Measurements from ENCODE around the gene GUK1.

Gene GUK1

GRCh38 chr1:228145463-228146416 is 5.7 kb downstream of the GUK1 start:
- Histone ChIP-seq H3K27ac (no peak overlapping the region), H2AFZ (ENCODE audit: low read depth) (no peak overlapping the region), H3K4me1 (ENCODE audit: low read depth, poor library complexity, severe bottlenecking) (peaks cover 17% of the 10 kb centered on the region), H3K4me3 (IDR thresholded peaks at IDR 0.05; ENCODE audit: insufficient read depth, low read depth, low read length) (no peak overlapping the region), H4K20me1 (ENCODE audit: insufficient read depth) (no peaks in the 10 kb centered on the region; the same call in 1 of the 2 replicates), H3K4me2 (no peak overlapping the region), H3K79me2 (ENCODE audit: insufficient read depth, low read depth) (peaks cover 59% of the 10 kb centered on the region), H3K27me3 (ENCODE audit: insufficient read depth, low read depth) (no peaks in the 10 kb centered on the region), H3K9ac (no peak overlapping the region), H3K36me3 (ENCODE audit: insufficient read depth) (no peaks in the 10 kb centered on the region)
- TF ChIP-seq, protein P1, sequence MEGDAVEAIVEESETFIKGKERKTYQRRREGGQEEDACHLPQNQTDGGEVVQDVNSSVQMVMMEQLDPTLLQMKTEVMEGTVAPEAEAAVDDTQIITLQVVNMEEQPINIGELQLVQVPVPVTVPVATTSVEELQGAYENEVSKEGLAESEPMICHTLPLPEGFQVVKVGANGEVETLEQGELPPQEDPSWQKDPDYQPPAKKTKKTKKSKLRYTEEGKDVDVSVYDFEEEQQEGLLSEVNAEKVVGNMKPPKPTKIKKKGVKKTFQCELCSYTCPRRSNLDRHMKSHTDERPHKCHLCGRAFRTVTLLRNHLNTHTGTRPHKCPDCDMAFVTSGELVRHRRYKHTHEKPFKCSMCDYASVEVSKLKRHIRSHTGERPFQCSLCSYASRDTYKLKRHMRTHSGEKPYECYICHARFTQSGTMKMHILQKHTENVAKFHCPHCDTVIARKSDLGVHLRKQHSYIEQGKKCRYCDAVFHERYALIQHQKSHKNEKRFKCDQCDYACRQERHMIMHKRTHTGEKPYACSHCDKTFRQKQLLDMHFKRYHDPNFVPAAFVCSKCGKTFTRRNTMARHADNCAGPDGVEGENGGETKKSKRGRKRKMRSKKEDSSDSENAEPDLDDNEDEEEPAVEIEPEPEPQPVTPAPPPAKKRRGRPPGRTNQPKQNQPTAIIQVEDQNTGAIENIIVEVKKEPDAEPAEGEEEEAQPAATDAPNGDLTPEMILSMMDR (conservative IDR thresholded peaks at IDR 0.05; ENCODE audit: low read depth, low read length), result no peak

GRCh38 chr1:228146417-228147150 is 6.5 kb downstream of the GUK1 start:
- TF ChIP-seq, protein P1 (conservative IDR thresholded peaks at IDR 0.05; ENCODE audit: low read depth, low read length), result no peak
- H3K4me3 ChIP-seq (IDR thresholded peaks at IDR 0.05; ENCODE audit: insufficient read depth, low read depth, low read length), result no peak overlapping the region
- peaks cover 51% of the 10 kb centered on the region for H3K79me2 ChIP-seq (ENCODE audit: insufficient read depth, low read depth)
- H3K27ac ChIP-seq, result no peak overlapping the region
- no peak overlapping the region for H3K9ac ChIP-seq
- H4K20me1 ChIP-seq (ENCODE audit: insufficient read depth), result no peaks in the 10 kb centered on the region; the same call in 1 of the 2 replicates
- H2AFZ ChIP-seq (ENCODE audit: low read depth), result no peak overlapping the region
- no peak overlapping the region for H3K4me2 ChIP-seq
- H3K4me1 ChIP-seq (ENCODE audit: low read depth, poor library complexity, severe bottlenecking), result peaks cover 15% of the 10 kb centered on the region
- H3K36me3 ChIP-seq (ENCODE audit: insufficient read depth), result no peaks in the 10 kb centered on the region
- H3K27me3 ChIP-seq (ENCODE audit: insufficient read depth, low read depth), result no peaks in the 10 kb centered on the region

- Histone ChIP-seq H3K9ac (no peak overlapping the region), H3K79me2 (ENCODE audit: insufficient read depth, low read depth) (peaks cover 44% of the 10 kb centered on the region), H3K4me3 (IDR thresholded peaks at IDR 0.05; ENCODE audit: insufficient read depth, low read depth, low read length) (no peak overlapping the region), H3K27ac (no peak overlapping the region), H4K20me1 (ENCODE audit: insufficient read depth) (no peaks in the 10 kb centered on the region; the same call in 1 of the 2 replicates), H3K27me3 (ENCODE audit: insufficient read depth, low read depth) (no peaks in the 10 kb centered on the region), H2AFZ (ENCODE audit: low read depth) (no peak overlapping the region), H3K4me1 (ENCODE audit: low read depth, poor library complexity, severe bottlenecking) (peaks cover 9% of the 10 kb centered on the region), H3K4me2 (no peak overlapping the region), H3K36me3 (ENCODE audit: insufficient read depth) (no peaks in the 10 kb centered on the region)
- TF ChIP-seq, protein P1 (conservative IDR thresholded peaks at IDR 0.05; ENCODE audit: low read depth, low read length), result no peak
These were observed 7.1 kb downstream of the GUK1 start for GRCh38 chr1:228147151-228147693.

GRCh38 chr1:228147768-228148167 is 7.7 kb downstream of the GUK1 start:
- Histone ChIP-seq H3K4me2 (no peak overlapping the region), H3K9ac (no peak overlapping the region), H3K4me1 (ENCODE audit: low read depth, poor library complexity, severe bottlenecking) (peaks cover 3% of the 10 kb centered on the region), H2AFZ (ENCODE audit: low read depth) (no peak overlapping the region), H3K27ac (no peak overlapping the region), H3K79me2 (ENCODE audit: insufficient read depth, low read depth) (peaks cover 39% of the 10 kb centered on the region), H3K36me3 (ENCODE audit: insufficient read depth) (no peaks in the 10 kb centered on the region), H3K4me3 (IDR thresholded peaks at IDR 0.05; ENCODE audit: insufficient read depth, low read depth, low read length) (no peak overlapping the region), H4K20me1 (ENCODE audit: insufficient read depth) (no peaks in the 10 kb centered on the region; the same call in 1 of the 2 replicates), H3K27me3 (ENCODE audit: insufficient read depth, low read depth) (no peaks in the 10 kb centered on the region)
- TF ChIP-seq, protein P1 (conservative IDR thresholded peaks at IDR 0.05; ENCODE audit: low read depth, low read length), result no peak

Data from KMS-11 (cell line).